HT1080 (cell line): Measurements from ENCODE around the gene DNAJC17. TPM values are rescaled to one million over a fixed set of nuclear protein-coding genes. Genes with fewer than 3 reads are reported as not detected.

Source experiments
- DNase-seq: peaks from one replicate; pipeline ENCODE4 v3.0.0-alpha.2; 2015; ENCODE audit warnings: low read depth
- total RNA-seq: library from RNA; depleted of rRNA; stranded (reverse); fragments of >200 nt; shearing (Covaris generic); gene quantifications from 2 replicates; pipeline ENCODE4 v1.2.3, GENCODE V29; 2014

The DNAJC17 gene
- total RNA-seq, 1 experiment from 2014 or later, result 28.0 TPM

- no peak for DNase-seq
These were observed 39.3 kb downstream of the DNAJC17 start for GRCh38 chr15:40767838-40768500.

DNA sequence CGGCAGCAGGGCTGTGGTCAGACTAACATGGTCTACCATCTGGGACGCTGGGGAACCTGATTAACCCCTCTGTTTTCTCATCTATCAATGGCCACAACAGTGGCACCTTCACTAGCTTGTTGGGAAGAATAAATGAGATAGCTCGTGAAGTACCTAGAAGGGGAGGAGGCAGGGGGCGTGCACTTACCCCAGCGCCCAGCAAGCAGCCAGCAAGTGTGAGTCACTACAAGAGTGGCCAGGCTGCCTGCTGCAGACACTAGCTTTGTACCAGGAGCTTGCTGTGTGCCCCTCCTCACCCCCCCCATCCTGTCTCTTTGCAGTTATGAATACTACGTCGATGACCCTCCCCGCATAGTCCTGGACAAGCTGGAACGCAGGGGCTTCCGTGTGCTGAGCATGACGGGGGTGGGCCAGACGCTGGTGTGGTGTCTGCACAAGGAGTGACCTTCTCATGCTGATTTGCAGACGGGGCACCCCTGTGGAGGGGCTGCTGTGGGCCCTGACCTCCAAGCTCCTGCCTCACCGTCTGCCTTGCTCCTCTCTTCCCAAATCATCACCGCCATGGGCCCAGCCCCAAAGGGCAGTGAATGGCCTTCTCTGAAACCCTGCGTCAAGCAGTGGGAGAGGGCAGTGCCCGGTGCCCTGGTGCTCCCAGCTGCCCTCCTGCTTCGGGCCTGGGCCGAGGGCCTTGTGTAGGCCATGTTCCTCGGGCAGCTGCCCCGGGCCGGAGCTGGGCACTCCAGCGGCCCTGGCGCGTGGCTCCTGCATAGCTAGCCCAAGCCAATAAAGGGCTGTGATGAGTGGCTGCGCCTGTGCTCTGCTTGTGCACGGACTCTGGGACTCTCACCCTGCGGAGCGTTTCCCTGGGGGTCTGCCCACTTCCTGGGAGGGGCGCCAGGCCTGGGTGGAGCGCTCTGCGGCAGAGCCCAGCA lies 40.1 kb downstream of the DNAJC17 start:
- peak; percentile 78 for DNase-seq

DNA sequence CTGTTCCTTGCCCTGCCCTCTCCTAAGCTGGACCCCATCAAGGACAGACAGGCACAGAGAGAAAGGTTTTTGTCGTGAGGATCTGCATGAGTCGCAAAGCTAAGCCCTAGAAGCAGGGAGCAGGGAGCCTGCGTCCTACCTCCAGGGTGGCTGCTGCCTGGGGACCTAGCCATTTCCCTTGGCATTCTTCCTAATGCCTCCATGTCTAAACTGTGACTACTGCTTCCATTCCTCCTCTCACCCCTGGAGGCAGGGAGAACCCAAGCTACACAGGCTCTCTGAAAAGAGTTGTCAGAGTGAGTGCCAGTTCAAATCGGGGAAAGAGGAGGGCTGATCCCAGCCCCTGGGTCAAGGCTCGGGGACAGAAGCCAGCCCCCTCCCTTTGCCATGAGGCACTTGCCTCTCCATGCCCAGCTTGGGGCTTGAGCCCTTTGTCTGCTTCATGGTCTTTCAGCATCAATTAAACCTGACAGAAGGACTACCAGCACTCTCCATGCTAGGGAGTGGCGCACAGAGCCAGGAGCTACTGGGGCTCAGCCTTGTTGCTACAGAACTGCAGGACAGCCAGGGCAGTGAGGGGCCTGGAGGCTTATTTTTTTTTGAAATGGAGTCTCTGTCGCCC lies 41.0 kb downstream of the DNAJC17 start:
- no peak for DNase-seq

GRCh38 chr15:40764629-40765103 lies 42.6 kb downstream of the DNAJC17 start:
- no peak for DNase-seq

GRCh38 chr15:40763801-40764628 lies 43.3 kb downstream of the DNAJC17 start, which contains the start of gene GCHFR:
Gene GCHFR, plus strand, starts transcription at chr15:40764068. Its CDS starts 113 bp downstream, at chr15:40764181.
- no peak for DNase-seq

DNA sequence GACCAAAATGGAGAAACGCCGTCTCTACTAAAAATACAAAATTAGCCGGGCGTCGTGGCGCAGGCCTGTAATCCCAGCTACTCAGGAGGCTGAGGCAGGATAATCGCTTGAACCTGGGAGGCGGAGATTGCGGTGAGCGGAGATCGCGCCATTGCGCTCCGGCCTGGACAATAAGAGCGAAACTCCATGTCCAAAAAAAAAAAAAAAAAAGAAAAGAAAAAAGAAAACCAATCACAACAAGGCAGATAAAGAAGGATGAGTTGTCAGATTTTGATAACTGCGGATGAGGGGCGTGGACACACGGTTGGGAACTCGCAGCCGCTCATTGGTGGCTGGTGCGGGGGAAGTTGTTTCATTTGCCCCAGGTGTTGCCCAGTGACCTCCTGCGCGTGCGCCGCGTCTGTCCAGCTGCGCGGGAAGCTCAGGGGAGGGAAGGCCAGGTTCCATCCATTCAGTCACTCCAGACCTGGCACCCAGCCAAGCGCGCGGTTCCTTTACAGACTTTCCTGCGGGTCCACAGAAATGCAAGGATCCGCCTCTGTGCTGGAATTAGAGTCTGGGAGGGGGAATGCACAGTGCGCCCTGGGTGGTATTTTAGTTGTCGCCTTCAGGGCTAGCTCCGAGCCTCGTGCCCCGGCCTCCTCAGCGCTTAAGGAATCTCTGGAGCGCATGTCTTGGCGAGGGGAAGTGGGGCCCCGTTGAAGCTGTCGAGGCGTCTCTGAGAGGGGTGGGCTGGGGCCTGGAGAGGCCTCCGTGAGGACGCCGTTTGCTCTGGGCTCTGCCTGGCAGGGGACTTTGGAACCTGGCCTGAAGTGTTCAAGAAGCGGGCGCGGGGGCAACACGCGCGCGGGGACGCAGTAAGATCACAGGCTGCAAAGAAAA lies 44.1 kb downstream of the DNAJC17 start:
- no peak for DNase-seq

DNA sequence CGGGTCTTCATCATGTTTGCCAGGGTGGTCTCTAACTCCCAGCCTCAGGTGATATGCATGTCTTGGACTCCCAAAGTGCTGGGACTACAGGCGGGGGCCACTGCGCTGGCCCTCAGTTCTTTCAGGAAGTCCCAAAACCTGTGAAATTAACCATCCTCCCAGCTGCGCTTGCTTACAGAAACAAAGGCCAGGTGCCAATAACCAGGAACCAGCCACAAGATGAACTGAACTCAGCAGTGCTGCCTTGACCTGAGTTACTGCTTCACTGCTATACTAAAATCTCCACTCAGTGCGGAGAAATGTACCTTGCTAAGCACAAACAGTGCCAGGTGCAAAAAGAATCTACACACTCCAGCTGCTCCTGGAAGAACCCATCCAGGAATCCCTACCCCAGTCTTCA lies 47.3 kb downstream of the DNAJC17 start:
- no peak for DNase-seq

GRCh38 chr15:40756938-40757337 lies 50.3 kb downstream of the DNAJC17 start:
- no peak for DNase-seq

- no peak for DNase-seq
These were observed 51.5 kb downstream of the DNAJC17 start for GRCh38 chr15:40755812-40756208.

DNA sequence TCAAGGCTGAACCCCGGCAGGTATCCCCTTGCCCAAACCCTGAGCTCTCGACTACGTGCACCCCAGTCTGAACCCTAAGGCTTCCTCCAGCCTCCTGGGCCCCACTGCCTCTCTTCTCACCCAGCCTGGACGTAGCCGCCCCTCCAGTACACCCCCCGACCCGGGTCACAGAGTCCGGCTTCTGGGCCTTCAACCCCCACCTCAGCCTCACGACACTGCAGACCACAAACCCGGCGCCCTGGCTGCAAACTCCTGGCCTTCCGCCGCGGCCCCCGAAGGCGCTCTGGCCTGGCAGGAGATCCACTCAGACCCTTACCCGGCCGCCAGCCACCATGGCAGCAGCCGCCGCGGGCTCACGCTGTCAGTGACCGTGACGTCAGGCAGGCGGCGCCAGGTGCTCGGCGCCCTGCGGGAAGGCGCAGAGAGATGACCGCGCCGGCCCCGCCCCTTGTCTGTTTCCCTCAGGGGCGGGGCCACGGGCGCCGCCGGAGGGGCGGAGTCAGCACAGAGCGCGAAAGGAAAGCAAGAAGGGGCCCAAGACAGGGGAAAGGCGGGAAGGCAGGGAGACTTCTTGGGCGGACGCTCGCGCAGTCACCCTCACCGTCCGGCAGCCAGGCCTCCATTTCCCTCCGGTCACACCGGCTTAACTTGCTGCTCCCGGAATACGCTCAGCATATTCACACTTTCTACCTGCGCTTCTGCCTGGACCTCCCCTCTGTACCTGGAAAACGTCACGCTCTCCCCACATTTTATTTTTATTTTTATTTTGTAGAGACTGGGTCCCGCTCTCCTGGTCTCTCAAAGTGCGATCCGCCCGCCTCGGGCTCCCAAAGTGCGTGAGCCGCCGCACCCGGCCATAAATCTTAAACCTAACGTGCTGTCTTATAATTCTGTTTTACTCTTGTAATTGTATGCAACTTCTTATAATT lies 52.1 kb downstream of the DNAJC17 start, which contains the start of gene RMDN3:
Gene RMDN3, minus strand, starts transcription at position 372 of the 929 bp plus-strand sequence. CDS start 471 bp downstream, outside the sequence.
- DNase-seq, result peak; percentile 92

- DNase-seq, result no peak
These were observed 52.7 kb downstream of the DNAJC17 start for GRCh38 chr15:40754574-40754882.

DNA sequence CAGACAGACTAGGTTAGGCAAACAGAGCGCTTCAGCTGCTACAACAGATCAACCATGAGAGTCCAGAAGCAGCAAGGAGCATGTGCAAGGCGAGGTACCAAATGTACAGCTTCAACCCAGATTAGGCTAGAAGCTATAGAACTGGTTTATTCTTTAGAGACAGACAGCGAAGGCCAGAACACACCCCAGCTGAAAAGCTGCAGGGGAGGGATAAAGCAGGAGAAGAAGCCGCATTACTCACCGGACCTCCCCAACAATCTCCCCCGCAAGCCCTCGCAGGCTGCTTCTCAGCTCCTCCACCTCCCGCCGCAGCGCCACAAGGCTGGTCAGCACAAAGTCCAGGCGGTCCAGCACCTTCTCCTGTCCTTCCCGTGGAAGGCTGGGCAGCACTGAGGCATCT lies 55.5 kb downstream of the DNAJC17 start:
- no peak for DNase-seq

- no peak for DNase-seq
These were observed 56.4 kb downstream of the DNAJC17 start for GRCh38 chr15:40750885-40751284.

DNA sequence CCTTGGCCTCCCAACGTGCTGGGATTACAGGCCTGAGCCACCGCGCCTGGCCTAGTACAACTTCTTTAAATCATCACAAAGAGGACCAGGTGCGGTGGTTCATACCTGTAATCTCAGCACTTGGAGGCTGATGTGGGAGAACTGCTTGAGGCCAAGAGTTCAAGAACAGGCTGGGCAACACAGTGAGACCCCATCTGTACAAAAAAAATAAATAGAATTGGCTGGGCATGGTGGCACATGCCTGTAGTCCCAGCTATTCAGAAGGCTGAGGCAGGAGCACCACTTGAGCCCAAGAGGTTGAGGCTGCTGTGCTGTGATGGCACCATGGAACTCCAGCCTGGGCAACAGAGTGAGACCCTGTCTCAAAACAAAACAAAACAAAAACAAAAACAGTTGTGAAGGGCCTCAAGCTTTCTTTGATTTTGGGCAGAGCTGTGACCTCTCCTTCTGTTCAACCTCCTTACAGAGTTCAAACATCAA lies 58.1 kb downstream of the DNAJC17 start:
- DNase-seq, result no peak

DNA sequence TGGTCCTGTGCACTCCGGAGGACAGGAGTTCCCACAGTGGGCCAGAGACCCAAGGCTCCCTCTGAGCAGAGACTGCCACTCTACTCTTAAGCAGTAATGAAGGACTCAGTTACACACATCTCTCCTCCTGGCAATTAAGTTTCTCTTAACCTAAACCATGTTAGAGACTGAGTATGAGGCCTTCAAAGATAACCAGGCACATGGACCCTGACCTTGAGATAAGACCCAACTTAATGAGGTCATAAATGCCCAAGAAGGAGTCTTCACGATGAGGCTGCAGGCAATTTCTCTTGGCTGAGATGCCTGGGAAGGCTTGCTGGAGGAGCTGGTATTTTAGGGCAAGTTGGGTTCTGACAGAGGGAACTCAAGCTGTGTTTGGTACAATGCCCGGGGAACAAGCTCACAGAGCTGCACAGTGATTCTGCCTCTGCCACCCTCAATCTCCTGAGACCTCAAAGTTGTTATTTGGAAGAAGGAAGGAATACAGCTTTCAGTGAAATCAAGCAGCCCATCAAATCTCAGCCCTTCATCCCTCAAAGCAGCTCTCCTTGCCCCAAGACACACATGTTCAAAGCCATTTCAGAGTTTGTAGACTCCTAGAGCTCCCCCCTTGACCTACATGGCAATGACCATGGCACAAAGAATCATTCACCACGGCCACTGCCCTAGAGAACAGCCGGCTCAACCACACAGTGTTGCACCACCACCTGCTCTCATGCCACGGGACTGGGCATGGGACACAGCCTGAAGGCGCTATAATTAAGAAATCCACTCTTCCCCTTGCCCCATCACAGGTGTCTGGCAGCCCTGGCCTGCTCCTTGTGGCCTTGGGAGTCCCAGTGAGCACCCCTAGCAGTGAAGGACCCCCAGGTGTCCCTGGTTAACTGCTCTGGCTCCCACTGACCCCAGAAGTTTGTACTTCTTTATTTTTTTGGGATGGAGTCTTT lies 59.3 kb downstream of the DNAJC17 start:
- no peak for DNase-seq

- DNase-seq, result no peak
These were observed 60.3 kb downstream of the DNAJC17 start for GRCh38 chr15:40746916-40747418.

DNA sequence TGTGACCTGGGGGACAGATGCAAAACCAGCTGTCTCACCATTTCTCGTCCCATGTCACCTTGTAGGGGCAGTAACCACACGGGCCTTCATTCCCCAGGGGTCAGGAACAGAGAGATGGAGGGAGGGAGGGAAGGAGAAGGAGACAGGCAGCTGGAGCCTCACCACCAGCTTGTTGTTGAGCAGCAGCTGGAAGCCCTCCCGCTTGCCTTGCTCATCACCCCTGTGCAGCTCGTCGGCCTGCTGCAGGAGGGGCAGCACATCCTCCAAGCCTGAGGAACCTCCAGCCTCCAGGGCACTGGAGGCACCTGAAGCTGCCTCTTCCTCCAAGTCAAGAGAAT lies 62.5 kb downstream of the DNAJC17 start:
- DNase-seq, result no peak
